C4-2B (cell line): ENCODE measurements around the gene KIFBP.

Source experiments
- H3K27ac ChIP-seq: fragments of 450-650 bp; 2 replicates; pipeline ENCODE4 v1.5.1; 2017
- CTCF ChIP-seq: fragments of 450-650 bp; conservative IDR thresholded peaks from 2 replicates; pipeline ENCODE4 v1.5.1; 2017; ENCODE audit warnings: mild to moderate bottlenecking
- ZFX ChIP-seq: fragments of 450-650 bp; IDR thresholded peaks from 2 replicates; pipeline ENCODE4 v1.6.1; 2017

The KIFBP gene

GRCh38 chr10:69055241-69055640 lies 66.6 kb downstream of the KIFBP start:
- no peak overlapping the region for H3K27ac ChIP-seq
- TF ChIP-seq CTCF (no peak), ZFX (no peak)

GRCh38 chr10:69056129-69056528 lies 67.5 kb downstream of the KIFBP start:
- no peak for TF ChIP-seq ZFX
- TF ChIP-seq CTCF, result no peak

DNA sequence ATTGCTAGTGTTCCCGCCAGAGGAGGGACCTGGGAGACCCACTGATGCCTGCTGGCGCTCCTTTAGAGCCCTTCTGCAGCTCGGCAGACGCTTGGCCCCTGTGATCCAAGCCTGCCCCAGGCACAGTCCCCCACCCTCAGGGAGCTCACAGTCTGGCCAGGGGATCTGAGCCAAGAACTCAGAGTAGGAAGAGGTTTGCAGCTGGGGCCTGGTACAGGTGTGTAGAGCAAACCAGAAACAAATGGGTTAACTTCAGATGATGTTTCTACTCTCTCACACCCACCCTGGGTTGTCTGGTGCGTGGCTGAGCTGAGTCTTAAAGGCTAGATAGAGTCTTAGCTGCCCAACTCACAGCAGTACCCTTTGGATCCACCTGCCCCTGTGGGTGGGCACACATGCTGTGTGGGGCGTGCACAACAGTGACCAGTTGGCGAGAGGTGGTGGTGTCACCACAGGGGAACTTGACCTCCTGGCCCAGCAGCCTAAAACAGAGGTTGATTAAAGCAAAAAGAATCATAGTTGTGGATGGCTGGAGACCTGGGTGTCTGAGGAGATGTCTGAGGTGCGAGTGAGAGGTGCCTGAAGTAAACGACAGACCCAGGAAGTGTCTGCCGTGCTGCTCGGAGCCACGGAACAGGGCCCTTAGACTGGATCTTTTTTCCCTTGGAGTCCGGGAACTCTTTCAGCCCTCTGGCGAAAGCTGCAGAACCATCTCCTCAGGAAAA lies 68.1 kb downstream of the KIFBP start:
- no peak overlapping the region for H3K27ac ChIP-seq
- TF ChIP-seq CTCF (no peak), ZFX (no peak)

More at GRCh38 chr10:69056129-69056528, 67.5 kb downstream of the KIFBP start:
- no peak overlapping the region for H3K27ac ChIP-seq

DNA sequence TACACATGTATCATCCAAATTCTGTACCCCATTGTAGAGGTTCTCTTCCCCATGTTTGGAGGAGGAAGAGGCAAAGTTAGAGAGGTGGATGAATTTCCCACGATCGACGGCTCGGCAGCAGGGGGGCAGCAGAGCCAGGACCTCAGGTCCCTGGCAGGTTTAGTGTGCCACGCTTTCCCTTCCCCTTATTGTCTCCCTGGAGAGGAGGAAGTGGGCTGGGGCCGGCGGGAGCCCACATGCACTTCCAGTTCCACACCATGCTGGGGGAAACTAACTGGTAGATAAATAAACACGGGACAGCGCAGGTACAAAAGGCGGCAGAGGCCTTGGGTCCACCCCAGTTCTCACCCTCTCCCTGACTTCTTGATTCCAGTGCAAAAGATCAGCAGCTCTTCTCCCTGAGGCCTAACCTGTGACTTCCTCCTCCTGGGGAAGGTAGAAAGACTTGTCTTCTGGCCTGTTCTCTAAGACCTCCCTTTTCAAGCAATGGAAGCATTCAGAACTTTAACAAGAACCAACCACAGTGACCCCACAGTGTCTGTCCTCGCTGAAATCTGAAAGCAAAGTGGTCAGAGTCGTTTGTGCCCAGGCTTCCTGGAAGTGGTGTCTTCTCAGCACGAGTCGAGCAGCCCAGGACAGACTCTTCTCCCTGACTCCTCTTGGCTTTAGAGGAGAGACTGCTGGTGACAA lies 68.8 kb downstream of the KIFBP start:
- no peak overlapping the region for H3K27ac ChIP-seq
- no peak for TF ChIP-seq ZFX
- no peak for TF ChIP-seq CTCF

DNA sequence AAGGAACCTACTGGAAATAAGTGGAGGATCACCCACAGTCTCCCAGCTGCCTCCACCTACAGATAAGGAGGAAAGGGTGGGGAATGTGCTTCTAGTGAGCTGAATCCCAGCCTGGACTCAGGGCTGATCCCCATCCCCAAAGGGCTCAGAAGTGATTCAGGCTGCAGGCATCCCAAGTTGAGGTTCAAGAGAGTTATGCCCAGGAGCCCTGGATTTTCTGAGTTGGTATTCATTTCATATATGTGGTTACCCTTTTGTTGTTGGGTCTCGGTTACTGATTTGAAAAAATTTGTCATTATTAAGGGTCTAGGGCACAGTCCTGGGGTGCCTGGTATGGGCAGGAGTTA lies 69.3 kb downstream of the KIFBP start:
- TF ChIP-seq ZFX (no peak), CTCF (no peak)
- H3K27ac ChIP-seq, result no peak overlapping the region

- no peak for TF ChIP-seq CTCF
- TF ChIP-seq ZFX, result no peak
- H3K27ac ChIP-seq, result no peak overlapping the region
Observed at GRCh38 chr10:69060127-69060798, 71.7 kb downstream of the KIFBP start.
